Measurements from ENCODE around the gene ADSS1.

ADSS1 gene

DNA sequence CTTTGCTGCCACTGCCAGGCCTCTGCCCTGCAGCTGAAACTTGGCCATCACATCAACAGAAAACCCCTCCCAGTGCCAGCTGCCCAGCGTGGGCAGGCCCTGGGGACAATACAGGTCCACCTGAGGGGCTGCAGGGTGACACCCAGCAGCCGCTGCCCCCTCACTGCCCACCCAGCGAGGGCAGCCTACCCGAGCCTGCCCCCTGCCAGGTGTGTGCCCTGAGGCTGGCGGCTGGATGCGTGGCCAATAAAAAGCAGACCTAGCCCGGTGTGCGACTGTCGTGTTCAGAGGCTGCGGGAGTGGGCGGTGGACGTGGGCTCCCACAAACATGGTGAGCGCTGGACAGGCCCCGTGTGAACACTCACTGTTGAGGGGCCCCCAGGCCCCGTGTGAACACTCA lies 4.7 kb upstream of the ADSS1 start:
- TF ChIP-seq, protein P1, sequence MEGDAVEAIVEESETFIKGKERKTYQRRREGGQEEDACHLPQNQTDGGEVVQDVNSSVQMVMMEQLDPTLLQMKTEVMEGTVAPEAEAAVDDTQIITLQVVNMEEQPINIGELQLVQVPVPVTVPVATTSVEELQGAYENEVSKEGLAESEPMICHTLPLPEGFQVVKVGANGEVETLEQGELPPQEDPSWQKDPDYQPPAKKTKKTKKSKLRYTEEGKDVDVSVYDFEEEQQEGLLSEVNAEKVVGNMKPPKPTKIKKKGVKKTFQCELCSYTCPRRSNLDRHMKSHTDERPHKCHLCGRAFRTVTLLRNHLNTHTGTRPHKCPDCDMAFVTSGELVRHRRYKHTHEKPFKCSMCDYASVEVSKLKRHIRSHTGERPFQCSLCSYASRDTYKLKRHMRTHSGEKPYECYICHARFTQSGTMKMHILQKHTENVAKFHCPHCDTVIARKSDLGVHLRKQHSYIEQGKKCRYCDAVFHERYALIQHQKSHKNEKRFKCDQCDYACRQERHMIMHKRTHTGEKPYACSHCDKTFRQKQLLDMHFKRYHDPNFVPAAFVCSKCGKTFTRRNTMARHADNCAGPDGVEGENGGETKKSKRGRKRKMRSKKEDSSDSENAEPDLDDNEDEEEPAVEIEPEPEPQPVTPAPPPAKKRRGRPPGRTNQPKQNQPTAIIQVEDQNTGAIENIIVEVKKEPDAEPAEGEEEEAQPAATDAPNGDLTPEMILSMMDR (conservative IDR thresholded peaks at IDR 0.05; ENCODE audit: low read depth, low read length), result no peak
- DNase-seq (ENCODE audit: low read depth), result no peak
- H3K4me3 ChIP-seq (ENCODE audit: low read depth, low read length), result no peak overlapping the region

DNA sequence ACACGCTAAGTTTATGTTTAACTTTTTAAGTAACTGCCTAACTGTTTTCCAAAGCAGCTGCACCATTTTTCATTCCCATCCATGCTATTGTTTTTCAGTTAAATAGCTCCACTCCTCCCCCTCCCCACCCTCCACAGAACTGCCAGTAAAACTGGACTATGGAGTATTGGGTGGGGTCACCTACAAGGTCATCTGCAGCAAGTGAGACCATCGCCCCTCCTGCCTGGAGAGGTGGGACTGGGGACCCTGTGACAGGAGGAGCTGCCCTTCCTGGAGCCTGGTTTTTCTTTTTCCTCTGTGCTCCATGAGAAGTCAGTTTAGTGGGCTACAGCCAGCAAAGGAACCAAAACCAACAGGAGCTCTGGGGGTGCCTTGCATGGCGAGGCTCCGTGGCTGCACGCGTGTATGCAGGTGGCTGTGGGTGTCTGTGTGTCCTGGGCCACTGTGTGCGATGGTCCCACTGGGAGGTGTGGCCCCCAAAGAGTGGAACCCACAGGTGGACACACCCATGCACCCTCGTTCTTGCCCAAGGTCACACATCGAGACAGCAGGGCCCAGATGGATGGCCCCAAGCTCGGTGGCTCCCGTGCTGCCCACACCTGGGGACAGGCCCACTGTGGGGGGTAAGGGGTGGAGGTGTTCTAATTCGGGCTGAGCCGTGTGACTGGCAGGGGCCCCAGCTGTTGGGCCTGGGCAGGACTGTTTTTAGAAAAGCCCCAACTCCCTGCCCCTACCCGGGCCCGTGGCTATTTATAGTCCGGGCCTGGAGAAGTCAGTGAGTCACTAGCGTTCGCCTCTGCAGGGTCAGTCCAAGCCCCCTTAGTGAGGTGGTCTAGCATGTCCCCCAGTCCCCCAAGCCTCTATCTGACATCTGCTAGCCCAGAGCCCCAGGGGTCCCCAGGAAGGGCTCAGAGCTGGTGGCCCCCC lies 2.3 kb upstream of the ADSS1 start:
- no peak for DNase-seq (ENCODE audit: low read depth)
- TF ChIP-seq, protein P1 (conservative IDR thresholded peaks at IDR 0.05; ENCODE audit: low read depth, low read length), result no peak
- H3K4me3 ChIP-seq (ENCODE audit: low read depth, low read length), result no peak overlapping the region

DNA sequence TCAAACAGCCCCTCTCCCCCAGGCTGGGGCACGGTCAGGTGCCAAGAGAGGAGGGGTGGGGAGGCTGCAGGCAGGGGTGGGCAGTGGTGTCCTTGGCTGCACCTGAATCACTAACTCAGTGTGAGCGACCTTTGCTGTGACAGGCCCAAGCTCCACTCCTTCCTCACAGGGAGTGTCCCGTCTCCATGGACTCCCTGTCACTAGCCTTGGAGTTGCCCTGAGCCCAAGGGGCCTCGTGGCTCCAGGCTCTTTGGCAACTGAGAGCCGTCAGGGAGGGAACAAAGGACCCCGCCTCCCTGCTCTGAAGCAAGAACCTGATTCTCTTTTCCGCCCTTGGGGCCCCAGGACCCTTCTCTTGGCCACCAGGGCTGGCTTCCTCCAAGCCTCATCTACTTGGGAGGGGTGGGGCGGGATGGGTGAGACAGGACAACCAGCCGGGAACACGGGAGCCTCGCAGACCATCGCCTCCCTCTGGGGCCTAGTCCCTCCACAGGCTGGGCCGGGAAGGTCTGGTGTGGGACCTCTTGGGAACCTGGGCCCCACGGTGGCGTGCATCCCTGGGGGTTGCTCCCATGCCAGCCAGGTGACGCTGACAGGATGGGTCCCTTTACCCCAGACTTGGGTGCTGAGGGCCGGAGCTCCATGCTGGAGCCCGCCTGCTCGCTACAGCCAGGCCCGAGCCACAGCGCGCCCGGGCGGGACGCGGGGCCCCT lies 935 bp upstream of the ADSS1 start:
- no peak overlapping the region for H3K4me3 ChIP-seq (ENCODE audit: low read depth, low read length)
- TF ChIP-seq, protein P1 (conservative IDR thresholded peaks at IDR 0.05; ENCODE audit: low read depth, low read length), result no peak
- DNase-seq (ENCODE audit: low read depth), result no peak

DNA sequence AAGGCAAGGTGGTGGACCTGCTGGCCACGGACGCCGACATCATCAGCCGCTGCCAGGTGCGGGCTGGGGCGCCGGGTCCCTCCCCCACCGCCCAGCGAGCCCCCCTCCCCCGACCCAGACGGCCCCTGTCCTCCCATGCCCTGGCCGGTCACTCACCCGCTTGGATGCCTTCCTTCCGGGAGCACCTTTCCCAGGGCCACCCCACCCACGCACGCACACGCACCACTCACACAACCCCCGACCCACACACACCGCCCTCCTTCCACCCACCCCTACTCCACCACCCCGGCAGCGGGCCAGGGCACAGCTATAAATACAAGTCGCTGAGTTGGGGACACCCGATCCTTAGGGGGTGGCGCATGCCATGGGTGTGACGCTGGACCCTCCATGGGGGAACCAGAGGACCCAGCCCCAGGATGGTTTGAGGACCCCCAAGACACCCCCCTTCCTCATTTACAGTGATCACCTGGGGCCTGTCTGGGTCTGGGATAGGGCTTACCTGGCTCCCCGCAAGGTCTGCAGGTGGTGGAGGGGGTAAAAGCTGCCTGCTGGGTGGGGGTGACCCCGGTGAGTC lies 465 bp downstream of the ADSS1 start:
- peak overlapping the region; percentile 50 for H3K4me3 ChIP-seq (ENCODE audit: low read depth, low read length)
- TF ChIP-seq, protein P1 (conservative IDR thresholded peaks at IDR 0.05; ENCODE audit: low read depth, low read length), result no peak
- DNase-seq (ENCODE audit: low read depth), result no peak

DNA sequence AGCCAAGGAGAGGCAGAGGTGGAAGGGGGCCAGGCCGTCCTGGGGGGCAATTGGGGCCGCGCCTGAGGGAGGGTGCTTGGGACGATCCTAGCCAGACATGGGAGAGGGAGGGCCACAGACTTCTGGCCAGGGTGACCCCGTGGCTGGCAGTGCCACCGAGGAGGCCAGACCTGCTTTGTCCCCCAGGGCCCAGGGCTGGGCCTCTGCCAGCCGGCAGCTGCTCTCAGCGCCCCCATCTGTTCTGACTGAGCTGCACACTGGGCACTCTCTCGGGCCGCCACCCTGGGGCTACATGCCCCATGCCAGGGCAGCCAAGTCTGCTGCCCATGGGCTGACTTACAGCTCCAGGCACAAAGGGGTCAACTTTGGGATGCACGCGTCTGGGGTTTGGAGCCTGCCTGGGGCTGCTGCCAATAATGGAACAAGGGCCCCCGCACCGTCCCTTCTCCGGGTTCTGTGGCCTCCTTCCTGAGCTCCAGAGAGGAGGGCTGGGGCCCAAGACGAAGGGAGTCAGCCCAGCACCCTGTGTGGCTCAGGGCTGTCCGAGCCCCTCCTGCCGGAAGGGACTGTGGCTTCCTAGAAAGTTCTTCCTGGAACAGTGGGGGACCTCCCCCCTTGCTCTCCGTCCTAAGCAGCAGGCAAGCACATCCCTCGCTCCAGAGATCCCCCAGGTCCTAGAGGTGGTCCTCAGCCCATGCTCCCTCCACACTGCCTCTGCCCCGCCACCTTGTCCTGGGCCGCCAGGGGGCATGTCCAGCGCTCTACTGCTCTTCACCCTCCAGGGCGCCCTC lies 1.1 kb downstream of the ADSS1 start:
- DNase-seq (ENCODE audit: low read depth), result peak; percentile 62
- TF ChIP-seq, protein P1 (conservative IDR thresholded peaks at IDR 0.05; ENCODE audit: low read depth, low read length), result peak; percentile 49
- H3K4me3 ChIP-seq (ENCODE audit: low read depth, low read length), result peak overlapping the region; percentile 21

DNA sequence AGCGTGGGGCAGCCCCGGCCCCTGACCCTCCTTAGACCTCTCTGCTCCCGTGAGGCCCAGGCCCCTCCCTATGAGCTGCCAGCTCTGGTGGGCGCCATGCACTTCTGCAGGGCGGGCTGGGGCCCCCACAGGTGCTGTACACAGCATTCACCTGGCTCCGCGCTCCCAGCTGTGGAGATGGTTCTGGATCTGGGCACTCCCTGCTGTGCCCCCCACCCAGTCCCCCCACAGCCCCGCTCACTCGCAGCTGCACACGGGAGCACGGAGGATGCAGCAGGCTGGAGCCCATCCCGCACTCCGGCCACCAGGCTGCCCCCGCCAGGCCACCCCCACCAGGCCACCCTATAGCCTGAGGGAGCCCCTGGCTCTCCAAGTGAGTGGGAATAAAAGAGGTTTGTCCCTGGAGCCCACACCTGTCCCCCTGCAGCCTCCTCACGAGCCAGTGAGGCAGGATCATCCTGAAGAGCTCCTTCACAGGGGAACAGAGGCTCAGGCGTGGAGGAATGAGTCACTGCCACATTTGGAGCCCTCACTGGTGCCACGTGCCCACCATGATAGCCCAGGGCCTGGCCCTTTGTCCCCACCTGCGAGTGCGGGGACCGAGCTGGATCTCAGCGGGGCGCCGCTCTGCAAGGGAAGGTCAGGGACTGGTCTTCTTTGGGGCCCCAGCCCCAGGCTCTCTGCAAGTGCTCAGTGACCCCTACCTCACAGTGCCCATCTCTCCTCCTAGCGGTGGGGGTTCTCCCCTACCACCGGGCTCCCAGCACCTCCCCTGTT lies 1.9 kb downstream of the ADSS1 start:
- H3K4me3 ChIP-seq (ENCODE audit: low read depth, low read length), result no peak overlapping the region
- DNase-seq (ENCODE audit: low read depth), result no peak
- TF ChIP-seq, protein P1 (conservative IDR thresholded peaks at IDR 0.05; ENCODE audit: low read depth, low read length), result no peak
